CD14-positive monocyte (primary cell): ENCODE measurements around the gene MIGA2. TPM values are rescaled to one million over a fixed set of nuclear protein-coding genes. Genes with fewer than 3 reads are reported as not detected.
A peak's percentile ranks its signal among the peaks of the same experiment; 100 is the strongest.

ENCODE experiments used
- DNase-seq, 3 donors: peaks; one replicate each; pipeline ENCODE4 v3.0.0-alpha.2; 2011 to 2022
- H2AFZ ChIP-seq: 2 replicates; pipeline ENCODE4 v1.6.0; 2012; ENCODE audit warnings: mild to moderate bottlenecking, low read depth, low read length, inconsistent platforms; ENCODE audit not compliant: insufficient read depth, poor library complexity, severe bottlenecking
- H3K27ac ChIP-seq, 2 donors: 1 replicate in 1 of 2; 2 replicates in 1 of 2; pipeline ENCODE4 v1.5.1; 2012 to 2013; ENCODE audit warnings: low read length in 2 of 2, control low read depth in 1 of 2, inconsistent platforms in 1 of 2, low read depth in 1 of 2, mild to moderate bottlenecking in 1 of 2
- H3K27me3 ChIP-seq, 2 donors: one replicate each; pipeline versions ENCODE4 v1.6.0 to v1.6.1; 2011 to 2013; ENCODE audit warnings: low read length in 2 of 2; ENCODE audit not compliant: control insufficient read depth in 2 of 2, insufficient read depth in 2 of 2
- H3K36me3 ChIP-seq, 2 donors: replicated peaks in 1 of 2; 1 replicate in 1 of 2; 2 replicates in 1 of 2; pipeline versions ENCODE4 v1.5.1 to v1.6.1; 2012 to 2013; ENCODE audit warnings: low read length in 2 of 2, control low read depth in 1 of 2, inconsistent platforms in 1 of 2, mild to moderate bottlenecking in 1 of 2; ENCODE audit not compliant: insufficient read depth in 2 of 2, control insufficient read depth in 1 of 2
- H3K4me1 ChIP-seq, 2 donors: 1 replicate in 1 of 2; 2 replicates in 1 of 2; pipeline versions ENCODE4 v1.5.1 to v1.6.1; 2012 to 2013; ENCODE audit warnings: low read length in 2 of 2, control low read depth in 1 of 2, inconsistent platforms in 1 of 2, mild to moderate bottlenecking in 1 of 2, moderate library complexity in 1 of 2; ENCODE audit not compliant: insufficient read depth in 2 of 2, control insufficient read depth in 1 of 2
- H3K4me2 ChIP-seq: replicated peaks from 2 replicates; pipeline ENCODE3; 2012; ENCODE audit warnings: low read length, moderate library complexity, mild to moderate bottlenecking; ENCODE audit not compliant: poor library complexity, severe bottlenecking; ENCODE audit errors: extremely low read depth
- H3K4me3 ChIP-seq, 3 experiments: fragments of 200-600 bp in 1 of 3; sonication (generic) in 1 of 3; replicated peaks in 1 of 3; 1 replicate in 2 of 3; 2 replicates in 1 of 3; pipeline ENCODE4 v1.5.1; 2011 to 2013; ENCODE audit warnings: low read length in 3 of 3, mild to moderate bottlenecking in 3 of 3, control low read depth in 2 of 3, low read depth in 2 of 3, inconsistent platforms in 1 of 3, moderate library complexity in 1 of 3
- H3K79me2 ChIP-seq: 2 replicates; pipeline ENCODE4 v1.6.0; 2012; ENCODE audit warnings: mild to moderate bottlenecking, control low read depth, inconsistent platforms, low read length, moderate library complexity; ENCODE audit not compliant: insufficient read depth
- H3K9ac ChIP-seq: 2 replicates; pipeline ENCODE4 v1.6.0; 2017; ENCODE audit warnings: low read length, mild to moderate bottlenecking; ENCODE audit not compliant: insufficient read depth, poor library complexity, severe bottlenecking
- H3K9me3 ChIP-seq, 2 donors: replicated peaks in 1 of 2; 1 replicate in 1 of 2; 2 replicates in 1 of 2; pipeline versions ENCODE4 v1.5.1 to v1.6.1; 2012 to 2013; ENCODE audit warnings: low read length in 2 of 2, control low read depth in 1 of 2; ENCODE audit not compliant: control insufficient read depth in 1 of 2, insufficient read depth in 1 of 2
- H4K20me1 ChIP-seq: 2 replicates; pipeline ENCODE4 v1.6.0; 2012; ENCODE audit warnings: mild to moderate bottlenecking, low read length, control low read depth, moderate library complexity; ENCODE audit not compliant: insufficient read depth
- H3K27ac Mint-ChIP-seq, 7 donors: one replicate each; pipeline ENCODE4 v1.8.0; 2020; ENCODE audit warnings: mild to moderate bottlenecking in 7 of 7, mixed read lengths in 7 of 7, moderate library complexity in 6 of 7, inconsistent platforms in 2 of 7
- H3K27me3 Mint-ChIP-seq, 3 donors: one replicate each; pipeline ENCODE4 v1.8.0; 2021 to 2022; ENCODE audit warnings: low read depth in 3 of 3, mild to moderate bottlenecking in 3 of 3, mixed read lengths in 3 of 3, moderate library complexity in 3 of 3, inconsistent platforms in 1 of 3
- H3K36me3 Mint-ChIP-seq, 2 donors: one replicate each; pipeline ENCODE4 v1.8.0; 2020; ENCODE audit warnings: mixed read lengths in 2 of 2, inconsistent platforms in 1 of 2, mild to moderate bottlenecking in 1 of 2
- H3K4me1 Mint-ChIP-seq: one replicate; pipeline ENCODE4 v1.8.0; 2020; ENCODE audit warnings: mild to moderate bottlenecking, mixed read lengths
- H3K4me3 Mint-ChIP-seq, 2 donors: one replicate each; pipeline ENCODE4 v1.8.0; 2020; ENCODE audit warnings: mild to moderate bottlenecking in 2 of 2, mixed read lengths in 2 of 2, moderate library complexity in 1 of 2
- H3K9me3 Mint-ChIP-seq, 7 donors: one replicate each; pipeline ENCODE4 v1.8.0; 2020 to 2022; ENCODE audit warnings: mixed read lengths in 7 of 7, mild to moderate bottlenecking in 6 of 7, moderate library complexity in 6 of 7, inconsistent platforms in 2 of 7
- WGBS: methylation state at CpG from one replicate; pipeline ENCODE4 v1.1.5; 2013; ENCODE audit warnings: missing lambda C conversion rate; ENCODE audit not compliant: insufficient coverage; 5-methylcytosine and 5-hydroxymethylcytosine counted together
- intact Hi-C, 2 donors: fragments of 100-400 bp; cut with micrococcal nuclease; formaldehyde crosslinking; loops; one replicate each; pipeline versions ENCODE4 v1.15.0 to v1.15.1; 2023
- polyA plus RNA-seq, 3 donors: library from polyadenylated mRNA; depleted of rRNA in 1 of 3; unstranded in 2 of 3; stranded (reverse) in 1 of 3; fragments of 300-500 nt in 2 of 3; fragments of >200 nt in 1 of 3; fragmentation: Illumina TruSeq in 2 of 3; gene quantifications; 1 replicate in 2 of 3; 2 replicates in 1 of 3; pipeline ENCODE4 v1.2.3, GENCODE V29; 2012 to 2021
- TF ChIP-seq, protein P1 (sequence below): fragments of 200-600 bp; IDR thresholded peaks from one replicate; pipeline ENCODE4 v1.8.0; 2022; ENCODE audit warnings: antibody characterized with exemption, mild to moderate bottlenecking

MIGA2 gene
- polyA plus RNA-seq, 3 donors, result 1.9 to 45.4 (median 5.9) TPM

GRCh38 chr9:128999581-129000206 lies 36.7 kb upstream of the MIGA2 start:
- Histone ChIP-seq H2AFZ (no peak overlapping the region), H3K4me2 (no peak overlapping the region), H3K9ac (peak overlapping the region; percentile 28), H3K79me2 (no peaks in the 10 kb centered on the region), H3K4me1 (peaks cover 0 to 13% of the 10 kb centered on the region in 2 donors), H3K9me3 (no peaks in the 10 kb centered on the region), H4K20me1 (no peaks in the 10 kb centered on the region), H3K27ac (peak overlapping the region in 1 of 2 donors; percentile 73), H3K36me3 (peaks cover 79 to 98% of the 10 kb centered on the region in 2 donors), H3K4me3 (no peak overlapping the region), H3K27me3 (no peaks in the 10 kb centered on the region)
- no peak for DNase-seq
- intact Hi-C loops, result no loop called here
- peak overlapping the region in 4 of 7 donors; percentile 28 to 54 (median 44) for H3K27ac Mint-ChIP-seq
- peaks cover 0 to 1% (median 0%) of the 10 kb centered on the region in 3 donors for H3K27me3 Mint-ChIP-seq
- no peaks in the 10 kb centered on the region for H3K4me1 Mint-ChIP-seq
- H3K4me3 Mint-ChIP-seq, result no peak overlapping the region
- peaks cover 86 to 96% of the 10 kb centered on the region in 2 donors for H3K36me3 Mint-ChIP-seq
- TF ChIP-seq, protein P1, sequence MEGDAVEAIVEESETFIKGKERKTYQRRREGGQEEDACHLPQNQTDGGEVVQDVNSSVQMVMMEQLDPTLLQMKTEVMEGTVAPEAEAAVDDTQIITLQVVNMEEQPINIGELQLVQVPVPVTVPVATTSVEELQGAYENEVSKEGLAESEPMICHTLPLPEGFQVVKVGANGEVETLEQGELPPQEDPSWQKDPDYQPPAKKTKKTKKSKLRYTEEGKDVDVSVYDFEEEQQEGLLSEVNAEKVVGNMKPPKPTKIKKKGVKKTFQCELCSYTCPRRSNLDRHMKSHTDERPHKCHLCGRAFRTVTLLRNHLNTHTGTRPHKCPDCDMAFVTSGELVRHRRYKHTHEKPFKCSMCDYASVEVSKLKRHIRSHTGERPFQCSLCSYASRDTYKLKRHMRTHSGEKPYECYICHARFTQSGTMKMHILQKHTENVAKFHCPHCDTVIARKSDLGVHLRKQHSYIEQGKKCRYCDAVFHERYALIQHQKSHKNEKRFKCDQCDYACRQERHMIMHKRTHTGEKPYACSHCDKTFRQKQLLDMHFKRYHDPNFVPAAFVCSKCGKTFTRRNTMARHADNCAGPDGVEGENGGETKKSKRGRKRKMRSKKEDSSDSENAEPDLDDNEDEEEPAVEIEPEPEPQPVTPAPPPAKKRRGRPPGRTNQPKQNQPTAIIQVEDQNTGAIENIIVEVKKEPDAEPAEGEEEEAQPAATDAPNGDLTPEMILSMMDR, result no peak
- 80% methylated on average over 10 of the region's 13 CpGs for WGBS
- H3K9me3 Mint-ChIP-seq, result no peaks in the 10 kb centered on the region

GRCh38 chr9:129001504-129002325 lies 34.7 kb upstream of the MIGA2 start:
- Mint-ChIP-seq H3K4me1 (no peaks in the 10 kb centered on the region), H3K36me3 (peaks cover 85 to 96% of the 10 kb centered on the region in 2 donors), H3K4me3 (no peak overlapping the region), H3K27ac (no peak overlapping the region), H3K9me3 (no peaks in the 10 kb centered on the region), H3K27me3 (peaks cover 0 to 1% (median 0%) of the 10 kb centered on the region in 3 donors)
- Histone ChIP-seq H3K36me3 (peaks cover 82 to 98% of the 10 kb centered on the region in 2 donors), H3K4me3 (no peak overlapping the region), H3K27ac (peak overlapping the region in 1 of 2 donors; percentile 36), H3K4me1 (peaks cover 0 to 13% of the 10 kb centered on the region in 2 donors), H4K20me1 (no peaks in the 10 kb centered on the region), H3K79me2 (no peaks in the 10 kb centered on the region), H3K4me2 (no peak overlapping the region), H2AFZ (no peak overlapping the region), H3K27me3 (no peaks in the 10 kb centered on the region), H3K9me3 (no peaks in the 10 kb centered on the region), H3K9ac (no peak overlapping the region)
- DNase-seq, result no peak
- intact Hi-C loops, result no loop called here
- WGBS, result 95% methylated on average over 4 of the region's 10 CpGs
- TF ChIP-seq, protein P1, result no peak
